GM19468 (cell line): ENCODE measurements around the gene FAM151A.
"Not testable (repeated sequence)": the region's sequence is repeated elsewhere in the genome, so short reads cannot be mapped to it uniquely, and the experiment has no call there.

Source experiments
- ATAC-seq: cut with Tn5 transposase; IDR thresholded peaks from one replicate; pipeline ENCODE4 v1.9.1; 2021; ENCODE audit warnings: mild to moderate bottlenecking, moderate library complexity, moderate number of reproducible peaks; ENCODE audit not compliant: unreplicated experiment; ENCODE audit errors: extremely low read depth

FAM151A gene

DNA sequence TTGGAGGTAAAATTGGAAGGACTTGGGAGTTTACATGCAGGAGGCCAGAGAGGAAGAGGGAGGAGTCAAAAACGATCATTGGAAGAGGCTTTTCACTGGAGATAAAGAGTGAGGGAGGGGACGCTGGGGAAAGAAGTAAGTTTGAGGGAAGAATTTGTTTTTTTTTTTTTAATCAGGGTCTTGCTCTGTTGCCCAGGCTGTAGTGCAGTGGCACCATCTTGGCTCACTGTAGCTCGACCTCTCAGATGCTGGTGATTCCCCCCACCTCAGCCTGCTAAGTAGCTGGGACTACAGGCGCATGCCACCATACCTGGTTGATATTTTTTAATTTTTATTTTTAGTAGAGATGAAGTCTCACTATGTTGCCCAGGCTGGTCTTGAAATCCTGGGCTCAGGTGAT lies 17.0 kb upstream of the FAM151A start:
- no peak for ATAC-seq

DNA sequence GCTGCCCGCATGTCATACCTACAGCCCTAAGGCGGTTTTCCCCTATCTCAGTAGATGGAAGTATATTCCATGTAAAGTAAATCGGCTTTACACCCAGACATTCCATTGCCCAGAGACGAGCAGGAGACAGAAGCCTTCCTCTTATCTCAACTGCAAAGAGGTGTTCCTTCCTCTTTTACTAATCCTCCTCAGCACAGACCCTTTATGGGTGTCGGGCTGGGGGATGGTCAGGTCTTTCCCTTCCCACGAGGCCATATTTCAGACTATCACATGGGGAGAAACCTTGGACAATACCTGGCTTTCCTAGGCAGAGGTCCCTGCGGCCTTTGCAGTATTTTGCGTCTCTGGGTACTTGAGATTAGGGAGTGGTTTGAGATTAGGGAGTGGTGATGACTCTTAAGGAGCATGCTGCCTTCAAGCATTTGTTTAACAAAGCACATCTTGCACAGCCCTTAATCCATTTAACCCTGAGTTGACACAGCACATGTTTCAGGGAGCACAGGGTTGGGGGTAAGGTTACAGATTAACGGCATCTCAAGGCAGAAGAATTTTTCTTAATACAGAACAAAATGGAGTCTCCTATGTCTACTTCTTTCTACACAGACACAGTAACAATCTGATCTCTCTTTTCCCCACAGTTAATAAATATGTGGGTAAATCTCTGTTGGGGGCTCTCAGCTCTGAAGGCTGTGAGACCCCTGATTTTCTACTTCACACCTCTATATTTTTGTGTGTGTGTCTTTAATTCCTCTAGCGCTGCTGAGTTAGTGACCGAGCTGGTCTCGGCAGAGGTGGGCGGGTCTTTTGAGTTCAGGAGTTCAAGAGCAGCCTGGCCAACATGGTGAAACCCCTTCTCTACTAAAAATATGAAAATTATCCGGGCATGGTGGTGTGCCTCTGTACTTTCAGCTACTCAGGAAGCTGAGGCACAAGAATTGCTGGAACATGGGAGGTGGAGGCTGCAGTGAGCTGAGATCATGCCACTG lies 13.4 kb upstream of the FAM151A start:
- ATAC-seq, result not testable (repeated sequence)

DNA sequence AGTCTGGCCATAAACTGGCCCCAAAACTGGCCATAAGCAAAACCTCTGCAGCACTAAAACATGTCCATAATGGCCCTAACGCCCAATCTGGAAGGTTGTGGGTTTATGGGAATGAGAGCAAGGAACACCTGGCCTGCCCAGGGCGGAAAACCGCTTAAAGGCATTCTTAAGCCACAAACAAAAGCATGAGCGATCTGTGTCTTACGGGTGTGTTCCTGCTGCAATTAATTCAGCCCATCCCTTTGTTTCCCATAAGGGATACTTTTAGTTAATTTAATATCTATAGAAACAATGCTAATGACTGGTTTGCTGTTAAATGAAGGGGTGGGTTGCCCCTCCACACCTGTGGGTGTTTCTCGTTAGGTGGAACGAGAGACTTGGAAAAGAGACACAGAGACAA lies 12.5 kb upstream of the FAM151A start:
- not testable (repeated sequence) for ATAC-seq

DNA sequence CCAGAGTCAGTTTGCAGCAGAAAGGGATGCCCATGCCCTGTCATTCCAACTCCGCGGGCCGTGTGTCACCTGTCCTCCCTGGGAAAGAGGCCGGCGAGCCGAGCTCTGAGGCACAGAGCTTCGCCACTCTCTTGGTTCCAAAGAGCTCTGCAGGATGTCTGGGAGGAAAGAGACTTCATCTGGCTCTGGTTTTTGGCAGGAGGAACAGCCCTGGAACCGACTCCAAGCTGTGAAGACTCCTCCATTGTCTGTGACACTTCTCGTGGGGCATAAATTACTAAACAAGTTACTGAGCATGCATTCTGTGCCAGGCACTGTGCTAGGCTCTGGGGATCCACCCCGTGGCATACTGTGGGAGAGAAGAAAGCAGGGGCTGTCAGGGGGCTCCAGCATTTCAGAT lies 3.9 kb upstream of the FAM151A start:
- no peak for ATAC-seq

DNA sequence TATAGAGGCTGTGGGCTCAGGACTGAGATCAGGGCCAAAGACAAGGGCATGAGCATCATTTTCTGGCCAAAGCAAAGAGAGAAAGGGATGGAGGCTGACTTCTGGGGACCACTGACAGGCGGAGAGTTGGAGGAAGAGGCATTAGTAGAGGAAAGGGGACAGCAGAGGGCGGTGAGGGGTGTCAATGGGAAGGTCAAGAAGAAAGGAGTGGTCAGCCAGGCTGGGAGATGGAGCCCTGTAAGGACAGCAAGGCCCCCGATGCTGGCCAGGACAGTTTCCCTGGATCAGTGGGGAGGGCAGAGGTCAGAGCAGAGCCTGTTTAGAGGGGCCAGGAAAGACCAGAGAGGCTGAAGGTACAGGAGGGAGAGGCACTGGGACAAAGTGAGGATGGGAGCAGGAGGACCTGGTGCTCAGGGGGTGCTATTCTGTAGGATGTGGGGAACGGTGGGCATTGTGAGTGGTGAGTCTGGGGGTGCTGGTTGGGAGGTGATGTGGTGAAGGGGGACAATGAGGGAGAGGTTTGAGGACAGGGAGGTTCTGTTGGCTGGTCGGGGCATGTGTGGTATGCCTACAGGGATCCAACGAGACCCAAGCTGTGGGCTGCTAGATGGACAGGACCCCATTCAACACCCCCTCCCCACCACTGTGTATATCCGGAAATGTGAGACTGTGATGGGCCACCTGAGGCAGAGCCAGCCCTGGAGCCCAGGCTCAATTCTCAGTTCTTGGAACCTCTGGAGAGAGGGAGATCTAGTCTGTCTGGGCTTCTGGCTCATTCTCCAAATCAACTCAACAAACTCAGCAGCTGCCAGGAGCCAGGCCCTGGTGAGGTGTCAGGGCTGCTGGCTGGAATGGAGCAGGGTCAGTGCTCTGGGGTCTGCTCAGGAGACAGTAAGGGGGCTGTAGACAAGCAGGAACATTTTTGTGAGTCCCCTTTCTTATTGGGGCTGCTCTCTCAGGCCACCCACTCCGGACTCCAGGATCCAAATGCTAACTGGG lies 1.4 kb upstream of the FAM151A start:
- ATAC-seq, result no peak

DNA sequence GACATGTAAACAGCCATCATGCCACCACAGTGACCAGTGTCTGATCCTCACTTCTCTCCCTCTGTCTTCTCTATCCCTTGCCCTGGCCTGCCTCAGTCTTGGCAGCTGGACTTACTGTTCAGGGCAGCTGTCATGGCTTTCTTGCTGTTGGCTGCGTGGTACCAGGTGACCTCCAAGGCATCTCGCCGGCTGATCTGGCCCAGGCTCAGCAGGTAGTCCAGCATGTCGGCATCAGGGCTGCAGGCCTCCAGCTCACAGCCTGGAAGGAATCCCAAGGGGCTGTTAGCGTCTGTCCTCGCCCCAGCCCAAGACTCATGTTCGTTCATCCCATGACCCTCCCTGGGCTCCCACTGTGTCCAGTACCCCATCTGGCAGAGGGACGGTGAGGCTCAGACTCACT lies 3.6 kb downstream of the FAM151A start:
- ATAC-seq, result no peak

DNA sequence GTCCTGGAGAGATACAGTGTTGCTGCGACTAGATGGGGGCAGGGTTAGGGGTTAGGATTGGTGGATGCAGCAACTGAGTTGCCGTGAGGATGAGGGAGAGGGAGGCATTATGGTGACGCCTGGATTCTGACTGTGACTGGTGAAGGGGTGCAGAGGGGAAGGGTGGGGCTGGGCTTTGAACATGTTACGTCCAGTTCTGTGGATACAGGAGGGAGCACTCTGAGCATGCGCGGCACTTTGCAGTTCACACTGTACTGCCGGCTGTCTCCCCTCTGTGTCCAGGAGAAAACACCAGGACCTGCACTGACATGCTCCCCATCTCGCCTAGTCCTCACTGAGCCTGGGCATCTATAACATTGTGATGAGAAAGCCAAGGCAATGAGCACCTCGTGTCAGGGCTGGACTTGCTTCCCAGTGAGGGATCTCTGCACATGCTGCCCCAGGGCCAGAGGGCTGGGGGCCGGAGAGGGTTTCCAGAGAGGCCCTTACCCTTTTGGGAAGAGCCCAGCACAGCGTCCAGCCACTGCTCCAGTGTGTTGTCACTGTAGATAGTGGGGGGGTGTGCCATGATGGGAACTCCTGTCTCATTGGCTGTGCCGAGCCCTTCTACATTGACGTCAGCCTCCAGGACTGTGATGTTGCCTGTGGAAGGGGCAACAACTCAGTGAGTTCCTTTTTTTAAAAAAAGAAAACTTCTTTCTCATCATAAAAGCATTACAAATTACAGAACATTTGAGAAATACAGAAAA lies 7.6 kb downstream of the FAM151A start:
- ATAC-seq, result no peak

DNA sequence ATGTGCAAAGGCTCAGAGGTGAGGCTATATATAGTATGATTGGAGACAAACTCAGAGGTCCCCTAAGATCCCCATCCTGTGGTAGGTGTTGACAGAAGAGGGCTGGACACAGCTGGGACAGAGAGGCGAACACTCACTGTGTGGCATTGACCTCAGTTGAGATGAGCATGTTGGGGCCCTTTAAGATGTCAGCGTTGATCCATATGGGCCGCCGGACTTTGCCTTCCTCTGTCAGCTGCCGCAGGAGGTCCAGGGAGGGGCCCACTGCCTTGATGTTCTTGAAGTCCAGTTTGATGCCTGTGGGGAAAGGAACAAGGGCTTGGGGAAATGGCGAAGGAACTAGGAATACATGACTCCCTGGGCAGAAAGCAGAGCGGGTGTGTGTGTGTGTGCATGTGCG lies 8.8 kb downstream of the FAM151A start:
- ATAC-seq, result no peak

DNA sequence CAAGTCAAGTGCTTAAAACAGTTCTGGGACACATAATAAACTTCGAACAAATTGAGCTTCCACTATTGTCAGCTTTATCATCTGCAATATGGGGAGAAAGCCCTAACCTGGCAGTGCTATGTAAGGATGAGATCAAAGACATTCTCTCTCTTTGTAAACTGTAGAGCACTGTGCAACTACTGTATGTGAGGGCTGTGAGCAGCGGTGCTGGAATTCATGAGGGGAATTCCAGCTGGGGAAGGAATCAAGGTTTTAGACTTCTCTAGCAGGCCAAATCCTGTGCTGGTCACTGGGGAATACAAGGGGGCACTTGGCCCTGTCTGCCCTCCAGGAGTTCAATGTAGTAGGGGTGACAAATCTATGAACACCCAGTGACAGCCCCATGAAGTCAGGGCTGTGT lies 9.3 kb downstream of the FAM151A start:
- no peak for ATAC-seq

DNA sequence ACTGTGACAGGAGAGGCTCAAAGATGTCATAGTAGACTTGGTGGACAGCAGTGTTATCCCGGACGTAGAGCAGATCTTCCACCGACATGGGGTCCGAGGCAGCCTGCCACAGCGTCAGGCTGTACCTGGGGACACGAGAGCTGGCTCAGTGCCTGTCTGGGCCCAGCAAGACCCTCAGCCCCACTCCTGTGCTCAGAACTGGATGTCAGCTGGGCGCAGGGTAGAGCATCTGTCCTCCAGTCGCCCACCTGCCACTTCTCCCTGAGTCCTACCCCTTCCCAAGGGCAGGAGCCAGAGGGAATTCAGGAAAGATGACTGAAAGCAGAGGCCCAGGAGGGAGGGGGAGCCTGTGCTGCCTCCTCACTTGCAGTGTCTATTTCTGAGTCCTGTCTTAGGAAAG lies 11.7 kb downstream of the FAM151A start:
- no peak for ATAC-seq

DNA sequence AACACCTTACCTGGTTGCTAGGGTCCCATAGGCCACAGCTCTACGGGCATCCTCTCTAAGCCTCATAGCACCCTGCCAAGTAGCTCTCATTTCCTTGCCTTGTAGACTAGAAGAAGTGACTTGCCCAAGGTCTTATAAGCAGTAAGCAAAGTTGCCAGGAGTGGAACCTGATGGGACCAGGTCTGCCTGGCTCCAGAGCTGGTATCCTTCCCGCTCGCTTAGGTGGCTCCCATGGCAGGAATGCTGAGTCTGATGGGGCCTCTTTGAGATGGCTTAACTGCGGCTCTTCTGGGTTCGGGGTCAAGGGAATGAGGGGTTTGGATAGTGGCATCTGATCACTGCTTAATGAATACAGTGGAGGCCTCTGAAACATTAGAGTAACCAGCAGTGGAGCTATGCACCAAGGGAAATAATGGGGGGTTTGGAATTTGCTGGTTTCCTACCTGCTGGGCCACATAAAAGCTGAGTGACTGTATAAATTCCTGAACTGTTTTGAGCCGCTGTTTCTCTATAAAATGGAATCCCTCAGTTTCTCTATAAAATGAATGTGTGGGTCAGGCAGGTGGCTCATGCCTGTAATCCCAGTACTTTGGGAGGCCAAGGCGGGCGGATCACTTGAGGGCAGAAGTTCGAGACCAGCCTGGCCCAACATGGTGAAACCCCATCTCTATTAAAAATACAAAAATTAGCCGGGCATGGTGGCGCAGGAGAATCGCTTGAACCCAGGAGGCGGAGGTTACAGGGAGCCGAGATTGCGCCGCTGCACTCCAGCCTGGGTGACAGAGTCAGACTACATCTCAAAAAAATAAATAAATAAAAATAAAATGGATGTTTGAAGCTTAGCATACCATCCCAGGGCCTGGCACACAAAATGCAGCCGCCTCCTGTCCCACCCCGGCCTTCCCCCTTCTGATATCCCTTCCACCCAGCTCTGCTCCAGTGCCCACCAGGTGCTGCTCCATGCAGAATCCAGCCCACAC lies 12.4 kb downstream of the FAM151A start:
- no peak for ATAC-seq

DNA sequence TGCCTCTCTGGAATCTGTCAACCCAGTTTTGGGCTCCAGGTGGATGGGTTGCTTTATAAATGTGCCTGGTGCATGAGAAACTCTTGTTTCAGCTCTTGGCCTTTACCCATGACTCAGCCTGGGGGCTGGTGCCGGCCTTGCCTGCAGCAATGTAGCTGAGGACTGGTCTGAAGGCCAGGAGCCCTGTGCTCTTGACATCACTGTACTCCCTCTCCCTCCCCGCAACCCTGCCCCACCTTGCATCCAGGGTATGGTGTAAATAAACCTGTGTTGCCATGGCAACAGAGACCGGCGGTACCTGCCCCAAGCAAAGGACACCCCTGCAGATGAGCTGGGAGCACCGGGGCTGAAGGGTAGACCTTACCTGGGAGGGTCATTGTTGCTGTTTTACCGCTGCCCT lies 13.3 kb downstream of the FAM151A start:
- ATAC-seq, result no peak

DNA sequence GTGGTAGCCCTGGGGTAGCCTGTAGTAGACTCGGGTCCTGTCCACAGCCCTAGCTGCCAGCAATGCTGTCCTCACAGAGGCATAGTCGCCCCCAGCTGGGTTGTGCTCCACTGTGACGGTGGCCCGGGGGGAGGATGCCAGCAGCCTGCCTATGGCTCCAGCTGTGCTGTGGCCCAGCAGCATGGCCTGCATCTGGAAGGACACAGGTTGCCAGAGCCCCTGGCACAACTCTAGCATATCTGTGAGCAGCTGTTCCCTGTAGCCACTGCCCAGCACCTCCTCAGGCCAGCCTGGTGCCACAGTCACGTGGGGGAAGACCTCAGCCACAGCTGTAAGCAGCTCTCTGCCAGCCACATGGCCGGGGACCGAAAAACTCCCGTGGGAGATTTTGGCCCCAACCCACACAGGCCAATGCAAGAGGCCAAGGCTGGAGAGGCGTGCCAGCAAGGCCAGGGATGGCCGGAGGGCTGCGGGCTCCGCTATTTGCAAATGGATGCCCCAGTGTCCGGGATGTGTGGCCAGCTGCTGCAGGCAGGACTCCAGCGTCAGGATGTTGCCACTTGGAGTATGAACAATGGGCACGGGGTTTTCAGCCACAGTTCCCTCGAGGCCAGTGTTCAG lies 13.9 kb downstream of the FAM151A start:
- no peak for ATAC-seq

DNA sequence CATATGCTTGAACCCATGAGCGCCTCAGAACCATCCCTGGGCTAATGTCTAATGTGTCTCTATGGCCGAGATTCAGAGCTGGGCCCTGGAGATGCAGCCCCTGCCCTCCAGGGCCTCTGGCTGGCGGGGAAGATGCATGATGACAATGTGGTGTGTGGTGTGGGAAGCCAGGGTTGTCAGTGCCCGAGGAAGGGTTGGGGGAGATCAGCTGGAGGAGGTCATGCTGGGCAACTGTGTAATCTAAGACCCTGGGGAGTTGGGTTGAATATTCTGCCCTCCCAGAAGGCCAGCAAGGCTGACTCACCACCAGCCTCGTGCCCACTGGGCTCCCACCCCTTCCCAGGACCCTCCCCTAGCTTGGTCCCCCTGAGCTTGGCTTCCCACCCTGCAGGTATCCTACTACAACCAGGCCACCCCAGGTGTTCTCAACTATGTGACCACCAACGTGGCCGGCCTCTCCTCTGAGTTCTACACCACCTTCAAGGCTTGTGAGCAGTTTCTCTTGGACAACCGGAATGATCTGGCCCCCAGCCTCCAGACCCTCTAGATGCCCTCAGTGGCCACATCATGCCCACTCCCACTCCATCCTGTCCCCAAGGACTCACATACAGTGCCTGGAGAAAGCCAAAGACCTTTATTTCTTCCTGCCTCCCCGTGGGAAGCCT lies 14.6 kb downstream of the FAM151A start:
- ATAC-seq, result no peak

DNA sequence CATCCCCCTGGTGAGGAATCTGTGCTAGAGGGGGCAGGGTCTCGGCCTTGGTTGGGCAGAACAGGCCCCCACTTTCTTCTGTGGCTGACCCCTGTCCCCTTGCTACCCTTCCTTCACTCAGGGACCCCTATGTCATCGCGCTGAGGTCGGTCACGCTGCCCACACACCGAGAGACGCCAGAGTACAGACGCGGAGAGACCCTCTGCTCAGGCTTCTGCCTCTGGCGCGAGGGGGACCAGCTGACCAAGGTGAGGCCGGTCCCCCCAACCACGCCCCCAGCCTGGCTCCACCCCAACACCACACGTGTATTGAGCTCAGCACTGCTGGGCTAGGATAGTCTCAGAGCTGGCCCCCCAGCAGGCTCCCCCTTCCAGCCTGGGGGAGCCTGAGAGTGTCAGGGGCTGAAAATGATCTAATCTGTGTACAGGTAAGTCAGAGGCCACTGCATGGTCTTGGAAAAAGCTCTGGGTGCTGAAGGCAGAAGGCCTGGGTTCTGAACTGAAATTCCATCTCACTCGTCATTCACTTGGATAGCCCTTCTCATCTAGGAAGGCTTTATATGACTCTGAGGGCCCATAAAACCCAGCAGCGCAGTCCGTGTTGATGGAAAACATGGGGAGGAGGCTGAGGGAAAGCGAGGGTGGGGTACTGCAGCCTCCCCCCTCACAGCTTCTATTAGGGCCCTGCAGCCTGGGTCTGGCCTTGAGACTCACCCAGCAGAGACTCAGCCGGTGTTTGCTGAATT lies 15.3 kb downstream of the FAM151A start:
- no peak for ATAC-seq

DNA sequence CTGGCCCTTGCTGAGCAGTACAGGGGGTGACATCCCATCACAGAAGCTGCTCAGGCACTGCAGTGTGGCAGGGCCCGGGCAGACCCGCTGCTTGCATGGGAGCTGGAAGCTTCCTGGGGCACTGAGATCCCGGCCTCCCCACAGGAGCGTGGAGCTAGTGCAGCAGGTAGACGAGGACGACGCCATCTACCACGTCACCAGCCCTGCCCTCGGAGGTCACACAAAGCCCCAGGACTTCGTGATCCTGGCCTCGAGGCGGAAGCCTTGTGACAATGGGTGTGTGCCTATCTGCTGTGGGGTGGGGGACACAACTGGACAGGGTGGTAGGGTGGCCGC lies 16.4 kb downstream of the FAM151A start:
- ATAC-seq, result no peak
